IMR-90 (cell line): Measurements from ENCODE around the gene XKR7. TPM values are rescaled to one million over a fixed set of nuclear protein-coding genes. Genes with fewer than 3 reads are reported as not detected.

Source experiments
- ATAC-seq: fragments of 200-7000 bp; cut with Tn5 transposase; 2 replicates; pipeline ENCODE4 v1.9.1; 2020; ENCODE audit warnings: low read depth, mild to moderate bottlenecking, moderate library complexity
- BruUV-seq: library from RNA; stranded (reverse); fragments of 400-500 nt; replicated peaks from 2 replicates; lab custom pipeline; 2021; lab: Mats Ljungman, UMichigan
- CTCF ChIA-PET: fragments of 300-600 bp; formaldehyde crosslinking; extraction: SDS; loops from one replicate; lab custom pipeline; 2021; ENCODE audit warnings: antibody characterized with exemption; lab: Yijun Ruan, JAX
- POLR2A ChIA-PET: fragments of 300-600 bp; sonication (Branson Sonifier 250); formaldehyde crosslinking; loops from one replicate; lab custom pipeline; 2022; ENCODE audit warnings: antibody characterized with exemption; ENCODE audit not compliant: unreplicated experiment; lab: Charles Lee
- DNase-seq: peaks from one replicate; pipeline ENCODE4 v3.0.0; 2013
- H2AFZ ChIP-seq: replicated peaks from 2 replicates; pipeline ENCODE3; 2013; ENCODE audit warnings: low read length, mild to moderate bottlenecking; ENCODE audit not compliant: poor library complexity
- H2AK5ac ChIP-seq: 2 replicates; pipeline ENCODE4 v1.6.1; 2013; ENCODE audit warnings: low read depth, low read length, inconsistent platforms
- H2AK9ac ChIP-seq: replicated peaks from 2 replicates; pipeline ENCODE3; 2013; ENCODE audit warnings: mild to moderate bottlenecking, low read depth, low read length, moderate library complexity; ENCODE audit not compliant: poor library complexity
- H2BK120ac ChIP-seq: 2 replicates; pipeline ENCODE4 v1.6.1; 2013; ENCODE audit warnings: low read depth, low read length, inconsistent platforms
- H2BK15ac ChIP-seq: 3 replicates; pipeline ENCODE4 v1.6.1; 2013; ENCODE audit warnings: low read depth, low read length, inconsistent platforms
- H2BK20ac ChIP-seq: 2 replicates; pipeline ENCODE4 v1.6.1; 2013; ENCODE audit warnings: low read depth, mild to moderate bottlenecking, inconsistent platforms, low read length, moderate library complexity
- H2BK5ac ChIP-seq: 2 replicates; pipeline ENCODE4 v1.6.1; 2013; ENCODE audit warnings: mild to moderate bottlenecking, low read depth, low read length, inconsistent platforms; ENCODE audit not compliant: poor library complexity, severe bottlenecking
- H3K14ac ChIP-seq: replicated peaks from 2 replicates; pipeline ENCODE4 v1.6.1; 2013; ENCODE audit warnings: low read depth, low read length, inconsistent platforms
- H3K18ac ChIP-seq: 2 replicates; pipeline ENCODE4 v1.6.1; 2013; ENCODE audit warnings: low read depth, low read length, control low read depth
- H3K23ac ChIP-seq: 2 replicates; pipeline ENCODE4 v1.6.1; 2013; ENCODE audit warnings: low read depth, low read length, inconsistent platforms
- H3K27ac ChIP-seq: 2 replicates; pipeline ENCODE4 v1.5.1; 2013; ENCODE audit warnings: mild to moderate bottlenecking, control low read depth, low read length; ENCODE audit not compliant: insufficient read depth
- H3K27me3 ChIP-seq: 2 replicates; pipeline ENCODE4 v1.6.1; 2013; ENCODE audit warnings: low read length; ENCODE audit not compliant: control insufficient read depth, insufficient read depth
- H3K36me3 ChIP-seq: 2 replicates; pipeline ENCODE4 v1.6.1; 2013; ENCODE audit warnings: low read length, mixed read lengths; ENCODE audit not compliant: control insufficient read depth, insufficient read depth
- H3K4ac ChIP-seq: 2 replicates; pipeline ENCODE4 v1.6.1; 2013; ENCODE audit warnings: low read depth, low read length, inconsistent platforms
- H3K4me1 ChIP-seq: 2 replicates; pipeline ENCODE4 v1.6.1; 2013; ENCODE audit warnings: low read length, mixed read lengths; ENCODE audit not compliant: control insufficient read depth, insufficient read depth
- H3K4me2 ChIP-seq: 2 replicates; pipeline ENCODE4 v1.6.1; 2013; ENCODE audit warnings: low read depth, mild to moderate bottlenecking, control low read depth, low read length, moderate library complexity
- H3K4me3 ChIP-seq: 2 replicates; pipeline ENCODE4 v1.5.1; 2013; ENCODE audit warnings: low read depth, mild to moderate bottlenecking, control low read depth, low read length, moderate library complexity; ENCODE audit not compliant: insufficient read depth
- H3K56ac ChIP-seq: 2 replicates; pipeline ENCODE4 v1.6.1; 2013; ENCODE audit warnings: low read length, inconsistent platforms; ENCODE audit not compliant: insufficient read depth; ENCODE audit errors: extremely low read depth
- H3K79me1 ChIP-seq, 2 experiments: 2 replicates each; pipeline ENCODE4 v1.6.1; 2013; ENCODE audit warnings: low read length in 2 of 2, inconsistent platforms in 1 of 2, low read depth in 1 of 2
- H3K9ac ChIP-seq: 2 replicates; pipeline ENCODE4 v1.6.1; 2013; ENCODE audit warnings: low read depth, low read length, control low read depth
- H3K9me1 ChIP-seq: 2 replicates; pipeline ENCODE4 v1.6.1; 2013; ENCODE audit warnings: low read length, inconsistent platforms; ENCODE audit not compliant: insufficient read depth
- H3K9me3 ChIP-seq: 2 replicates; pipeline ENCODE4 v1.6.1; 2013; ENCODE audit warnings: low read length; ENCODE audit not compliant: control insufficient read depth, insufficient read depth
- H4K20me1 ChIP-seq: 2 replicates; pipeline ENCODE4 v1.6.1; 2013; ENCODE audit warnings: low read length, inconsistent platforms; ENCODE audit not compliant: insufficient read depth
- H4K5ac ChIP-seq: 2 replicates; pipeline ENCODE4 v1.6.1; 2013; ENCODE audit warnings: mild to moderate bottlenecking, low read depth, low read length, control low read depth
- H4K8ac ChIP-seq, 2 experiments: 2 replicates each; pipeline ENCODE4 v1.6.1; 2013; ENCODE audit warnings: low read depth in 2 of 2, low read length in 2 of 2, control low read depth in 1 of 2, inconsistent platforms in 1 of 2
- H4K91ac ChIP-seq: 2 replicates; pipeline ENCODE4 v1.6.1; 2013; ENCODE audit warnings: low read depth, low read length, inconsistent platforms; ENCODE audit not compliant: insufficient read depth
- RAD21 ChIP-seq: IDR thresholded peaks from 2 replicates; pipeline ENCODE4 v1.6.1; 2012; ENCODE audit warnings: low read length, improper control_type of control experiment
- WGBS, 2 experiments: methylation state at CpG; one replicate each; pipeline versions ENCODE4 v1.1.5 to v1.1.7; 2013; ENCODE audit warnings: missing lambda C conversion rate in 2 of 2; ENCODE audit not compliant: insufficient read length in 1 of 2; ENCODE audit errors: extremely low coverage in 2 of 2; 5-methylcytosine and 5-hydroxymethylcytosine counted together
- dilution Hi-C: fragments of 300-500 bp; cut with HindIII; formaldehyde crosslinking; loops from one replicate; pipeline ENCODE4 v1.14.3; 2018; ENCODE audit warnings: low sequenced_read_pairs; ENCODE audit not compliant: unreplicated experiment
- in situ Hi-C: fragments of 300-500 bp; cut with MboI; formaldehyde crosslinking; loops from 3 replicates; pipeline ENCODE4 v1.14.3; 2019; ENCODE audit warnings: low sequenced_read_pairs, inconsistent platforms, mixed read lengths
- intact Hi-C: fragments of 100-400 bp; cut with micrococcal nuclease; formaldehyde crosslinking; loops from 2 replicates; pipeline ENCODE4 v1.10.0; 2022
- polyA plus RNA-seq, 3 experiments: library from polyadenylated mRNA; depleted of rRNA; stranded (reverse); fragments of >200 nt; gene quantifications; 2 replicates each; pipeline ENCODE4 v1.2.3, GENCODE V29; 2012; ENCODE audit warnings: low replicate concordance in 1 of 3
- total RNA-seq: library from RNA; depleted of rRNA; stranded (reverse); fragments of >200 nt; gene quantifications from 2 replicates; pipeline ENCODE4 v1.2.3, GENCODE V29; 2012

Gene XKR7
- total and polyA plus RNA-seq, 2 of the 4 experiments (the other 2 are of a cell fraction) = not detected

- no peaks in the 10 kb centered on the region for H3K79me1 ChIP-seq
- H3K4me2 ChIP-seq = no peak overlapping the region
- ChIA-PET POLR2A (no interaction called here), CTCF (no interaction called here)
- H3K9me3 ChIP-seq = no peaks in the 10 kb centered on the region
- H2BK15ac ChIP-seq = no peak overlapping the region
- intact Hi-C loops (no loop called here), dilution Hi-C loops (no loop called here), in situ Hi-C loops (no loop called here)
- H4K91ac ChIP-seq = no peak overlapping the region
- no peak overlapping the region for H4K5ac ChIP-seq
- H3K56ac ChIP-seq = no peak overlapping the region
- no CpG with 5 or more reads among the region's 1 CpG for WGBS, 2 experiments
- H3K36me3 ChIP-seq = peaks cover 4% of the 10 kb centered on the region
- DNase-seq = no peak
- no peaks in the 10 kb centered on the region for H4K20me1 ChIP-seq
- no peak overlapping the region for H2AFZ ChIP-seq
- H2BK20ac ChIP-seq = no peak overlapping the region
- H3K4me1 ChIP-seq = no peaks in the 10 kb centered on the region
- no peak for ATAC-seq
- no peak overlapping the region for H4K8ac ChIP-seq
- H2BK120ac ChIP-seq = no peak overlapping the region
- H3K9me1 ChIP-seq = no peaks in the 10 kb centered on the region
- H3K14ac ChIP-seq = no peak overlapping the region
- H3K27ac ChIP-seq = no peak overlapping the region
- H3K18ac ChIP-seq = no peak overlapping the region
- no peak overlapping the region for H2BK5ac ChIP-seq
- no peak overlapping the region for H3K4me3 ChIP-seq
- H3K4ac ChIP-seq = no peak overlapping the region
- no peak overlapping the region for H3K23ac ChIP-seq
- no peak overlapping the region for H2AK5ac ChIP-seq
- no peak overlapping the region for H3K9ac ChIP-seq
- peaks cover 18% of the 10 kb centered on the region; the same call in 1 of the 2 replicates for H3K27me3 ChIP-seq
- no TSS peak for BruUV-seq
- TF ChIP-seq RAD21 = no peak
- H2AK9ac ChIP-seq = no peak overlapping the region
Observed at GRCh38 chr20:31937820-31938219, 30.1 kb upstream of the XKR7 start.
